CD4-positive, alpha-beta T cell (primary cell): Measurements from ENCODE around the gene PPP1R13B. TPM values are rescaled to one million over a fixed set of nuclear protein-coding genes. Genes with fewer than 3 reads are reported as not detected.
A peak's percentile ranks its signal among the peaks of the same experiment; 100 is the strongest.

Source experiments
- ATAC-seq: fragments of 200-7000 bp; cut with Tn5 transposase; one replicate; pipeline ENCODE4 v1.10.0; 2022; ENCODE audit warnings: mild to moderate bottlenecking; ENCODE audit not compliant: poor library complexity
- CTCF ChIA-PET: fragments of 350-600 bp; sonication (Branson Sonifier 250); formaldehyde crosslinking; loops from one replicate; lab custom pipeline; 2021; ENCODE audit warnings: antibody characterized with exemption, inconsistent platforms; lab: Charles Lee
- POLR2A ChIA-PET: fragments of 350-600 bp; sonication (Branson Sonifier 250); formaldehyde crosslinking; loops from one replicate; lab custom pipeline; 2021; ENCODE audit warnings: antibody characterized with exemption, inconsistent platforms; lab: Charles Lee
- DNase-seq, 14 experiments: peaks; one replicate each; pipeline ENCODE4 v3.0.0-alpha.2; 2013 to 2020; ENCODE audit warnings: mixed read lengths in 2 of 14
- H3K27ac ChIP-seq, 2 donors: one replicate each; pipeline versions ENCODE4 v1.5.1 to v1.7.0; 2013; ENCODE audit warnings: low read length in 2 of 2, low read depth in 1 of 2, mild to moderate bottlenecking in 1 of 2
- H3K27me3 ChIP-seq, 2 experiments: 1 replicate in 1 of 2; 2 replicates in 1 of 2; pipeline versions ENCODE4 v1.6.1 to v1.7.0; 2013; ENCODE audit warnings: low read length in 2 of 2, control low read depth in 1 of 2, mild to moderate bottlenecking in 1 of 2, moderate library complexity in 1 of 2; ENCODE audit not compliant: insufficient read depth in 2 of 2, control insufficient read depth in 1 of 2
- H3K36me3 ChIP-seq: one replicate; pipeline ENCODE4 v1.6.1; 2013; ENCODE audit warnings: low read length, control low read depth; ENCODE audit not compliant: insufficient read depth
- H3K4me1 ChIP-seq: one replicate; pipeline ENCODE4 v1.6.1; 2013; ENCODE audit warnings: low read length, control low read depth; ENCODE audit not compliant: insufficient read depth
- H3K4me3 ChIP-seq: one replicate; pipeline ENCODE4 v1.5.1; 2013; ENCODE audit warnings: mild to moderate bottlenecking, low read length, moderate library complexity
- H3K9me3 ChIP-seq, 2 experiments: 1 replicate in 1 of 2; 2 replicates in 1 of 2; pipeline versions ENCODE4 v1.6.1 to v1.7.0; 2013; ENCODE audit warnings: low read length in 2 of 2, mild to moderate bottlenecking in 2 of 2, control low read depth in 1 of 2, moderate library complexity in 1 of 2; ENCODE audit not compliant: control insufficient read depth in 1 of 2, insufficient read depth in 1 of 2
- H3K27ac Mint-ChIP-seq: one replicate; pipeline ENCODE4 v1.8.0; 2020; ENCODE audit warnings: mixed read lengths
- H3K27me3 Mint-ChIP-seq: one replicate; pipeline ENCODE4 v1.8.0; 2021; ENCODE audit warnings: mixed read lengths
- H3K36me3 Mint-ChIP-seq: one replicate; pipeline ENCODE4 v1.8.0; 2021; ENCODE audit warnings: low read depth, mixed read lengths
- H3K4me1 Mint-ChIP-seq: one replicate; pipeline ENCODE4 v1.8.0; 2021; ENCODE audit warnings: low read depth, mixed read lengths
- H3K4me3 Mint-ChIP-seq: one replicate; pipeline ENCODE4 v1.8.0; 2020; ENCODE audit warnings: mild to moderate bottlenecking, mixed read lengths
- H3K9me3 Mint-ChIP-seq: one replicate; pipeline ENCODE4 v1.8.0; 2020; ENCODE audit warnings: mixed read lengths
- CTCF ChIP-seq: fragments of 200-600 bp; IDR thresholded peaks from one replicate; pipeline ENCODE4 v1.8.0; 2022; ENCODE audit warnings: antibody characterized with exemption, mild to moderate bottlenecking
- intact Hi-C, 2 experiments: fragments of 100-400 bp; cut with DNase I in 1 of 2; cut with micrococcal nuclease in 1 of 2; formaldehyde crosslinking; loops; one replicate each; pipeline versions ENCODE4 v1.15.1 to v1.9.0; 2023 to 2025; cut with DNase I, micrococcal nuclease
- total RNA-seq, 174 experiments: library from RNA in 2 of 174; stranded (reverse) in 2 of 174; gene quantifications; one replicate each; pipeline ENCODE4 v1.2.3 and lab custom pipeline; 2021 to 2026

Gene PPP1R13B
- total RNA-seq, 2 experiments from 2014 or later, result 14.3 to 14.4 TPM

GRCh38 chr14:103704708-103705107, 142.7 kb downstream of the PPP1R13B start:
- H3K27me3 Mint-ChIP-seq, result no peaks in the 10 kb centered on the region
- no peaks in the 10 kb centered on the region for H3K4me1 Mint-ChIP-seq
- intact Hi-C loops, result no loop called here
- Histone ChIP-seq H3K36me3 (peaks cover 31% of the 10 kb centered on the region), H3K4me3 (no peak overlapping the region), H3K9me3 (no peaks in the 10 kb centered on the region), H3K27me3 (no peaks in the 10 kb centered on the region), H3K4me1 (peaks cover 2% of the 10 kb centered on the region), H3K27ac (no peak overlapping the region)
- H3K4me3 Mint-ChIP-seq, result no peak overlapping the region
- DNase-seq (no peak), ATAC-seq (no peak)
- no peak overlapping the region for H3K27ac Mint-ChIP-seq
- POLR2A ChIA-PET, result interaction anchor here (1.4 kb wide), 1 partner anchor 11 kb away, joined by 3 read pairs; the partner anchor contains the start of genes XRCC3 and ZFYVE21
- H3K36me3 Mint-ChIP-seq, result peaks cover 36% of the 10 kb centered on the region
- CTCF ChIA-PET, result interaction anchor here (0.6 kb wide), 1 partner anchor 17 kb away, joined by 4 read pairs; no protein-coding TSS in a partner anchor
- H3K9me3 Mint-ChIP-seq, result no peaks in the 10 kb centered on the region
- TF ChIP-seq CTCF, result no peak

GRCh38 chr14:103703433-103704385, 143.7 kb downstream of the PPP1R13B start:
- no peaks in the 10 kb centered on the region for H3K9me3 ChIP-seq
- H3K4me3 ChIP-seq, result no peak overlapping the region
- DNase-seq (no peak), ATAC-seq (no peak)
- intact Hi-C loops, result no loop called here
- H3K36me3 Mint-ChIP-seq, result peaks cover 39% of the 10 kb centered on the region
- no peaks in the 10 kb centered on the region for H3K27me3 Mint-ChIP-seq
- no peak for TF ChIP-seq CTCF
- H3K36me3 ChIP-seq, result peaks cover 36% of the 10 kb centered on the region
- no peaks in the 10 kb centered on the region for H3K27me3 ChIP-seq
- no peak overlapping the region for H3K27ac ChIP-seq
- H3K27ac Mint-ChIP-seq, result no peak overlapping the region
- ChIA-PET CTCF (no interaction called here), POLR2A (interaction anchor here (1.4 kb wide), 1 partner anchor 12 kb away, joined by 3 read pairs; the partner anchor contains the start of genes XRCC3 and ZFYVE21)
- no peak overlapping the region for H3K4me3 Mint-ChIP-seq
- H3K4me1 Mint-ChIP-seq, result no peaks in the 10 kb centered on the region
- peaks cover 2% of the 10 kb centered on the region for H3K4me1 ChIP-seq
- no peaks in the 10 kb centered on the region for H3K9me3 Mint-ChIP-seq

DNA sequence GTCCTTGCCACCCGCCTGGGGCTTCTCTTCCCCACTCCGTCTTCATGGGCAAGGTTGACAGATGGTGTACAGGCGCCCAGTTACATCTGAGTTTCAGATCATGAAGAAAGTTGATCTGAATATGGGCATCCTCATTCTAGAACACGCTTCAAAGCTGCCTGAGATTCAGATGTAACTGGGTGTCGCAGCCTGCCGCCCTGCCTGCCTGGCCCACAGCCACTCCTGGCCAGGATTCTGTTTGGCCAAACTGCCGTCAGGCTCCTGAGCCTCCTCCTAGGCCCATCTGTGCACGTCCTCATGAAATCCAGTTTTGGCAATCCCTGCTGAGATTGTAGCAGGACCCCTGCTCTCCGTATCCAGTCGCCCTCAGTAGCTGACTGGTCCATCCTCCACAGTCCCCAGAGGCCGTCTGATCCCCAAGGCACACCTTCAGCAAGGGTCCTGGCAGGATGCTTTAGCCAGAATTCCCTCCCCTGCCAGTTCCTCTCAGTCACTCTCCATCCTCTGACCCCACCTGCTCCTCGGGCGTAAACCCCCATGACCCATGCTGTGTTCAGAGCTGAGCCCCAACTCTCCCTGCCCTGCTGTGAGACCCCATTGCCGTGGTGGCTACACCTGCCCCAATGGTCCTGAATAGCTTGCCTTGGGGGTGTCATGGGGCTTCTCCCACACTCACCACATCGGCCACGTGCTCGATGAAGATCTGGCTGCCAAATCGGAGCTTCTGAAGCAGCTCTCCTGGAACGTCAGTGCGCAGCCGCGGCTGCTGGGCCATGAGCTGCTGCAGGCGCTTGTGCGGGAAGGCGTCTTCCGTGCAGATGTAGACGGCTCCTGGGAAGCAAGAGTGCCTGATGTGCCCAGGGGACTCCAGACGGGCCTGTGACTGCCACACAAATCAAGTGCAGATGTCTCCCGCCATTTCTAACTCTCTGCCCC, 144.6 kb downstream of the PPP1R13B start:
- TF ChIP-seq CTCF, result no peak
- POLR2A ChIA-PET, result interaction anchor here (1.1 kb wide), 1 partner anchor 13 kb away, joined by 3 read pairs; the partner anchor contains the start of genes XRCC3 and ZFYVE21
- CTCF ChIA-PET, result no interaction called here
- Histone ChIP-seq H3K4me3 (no peak overlapping the region), H3K27me3 (no peaks in the 10 kb centered on the region), H3K9me3 (no peaks in the 10 kb centered on the region), H3K4me1 (peaks cover 7% of the 10 kb centered on the region), H3K36me3 (peaks cover 44% of the 10 kb centered on the region), H3K27ac (no peak overlapping the region)
- Mint-ChIP-seq H3K4me3 (no peak overlapping the region), H3K36me3 (peaks cover 42% of the 10 kb centered on the region), H3K27me3 (no peaks in the 10 kb centered on the region), H3K27ac (no peak overlapping the region), H3K4me1 (no peaks in the 10 kb centered on the region), H3K9me3 (no peaks in the 10 kb centered on the region)
- DNase-seq (peak in 1 of 14 experiments; percentile 14), ATAC-seq (no peak)
- intact Hi-C loops, result no loop called here
